ENCODE measurements around the gene SH2D1B. TPM values are rescaled to one million over a fixed set of nuclear protein-coding genes. Genes with fewer than 3 reads are reported as not detected.

Gene SH2D1B
- total and polyA plus RNA-seq, 7 donors: 0.60 to 2.3 (median 0.92) TPM; not detected in 4

GRCh38 chr1:162398999-162399580 lies 12.8 kb downstream of the SH2D1B start:
- TF ChIP-seq POLR2AphosphoS5 (IDR thresholded peaks at IDR 0.05) (no peak), POLR2A (IDR thresholded peaks at IDR 0.05) (no peak), EP300 (IDR thresholded peaks at IDR 0.05) (no peak)
- TF ChIP-seq, protein P1, sequence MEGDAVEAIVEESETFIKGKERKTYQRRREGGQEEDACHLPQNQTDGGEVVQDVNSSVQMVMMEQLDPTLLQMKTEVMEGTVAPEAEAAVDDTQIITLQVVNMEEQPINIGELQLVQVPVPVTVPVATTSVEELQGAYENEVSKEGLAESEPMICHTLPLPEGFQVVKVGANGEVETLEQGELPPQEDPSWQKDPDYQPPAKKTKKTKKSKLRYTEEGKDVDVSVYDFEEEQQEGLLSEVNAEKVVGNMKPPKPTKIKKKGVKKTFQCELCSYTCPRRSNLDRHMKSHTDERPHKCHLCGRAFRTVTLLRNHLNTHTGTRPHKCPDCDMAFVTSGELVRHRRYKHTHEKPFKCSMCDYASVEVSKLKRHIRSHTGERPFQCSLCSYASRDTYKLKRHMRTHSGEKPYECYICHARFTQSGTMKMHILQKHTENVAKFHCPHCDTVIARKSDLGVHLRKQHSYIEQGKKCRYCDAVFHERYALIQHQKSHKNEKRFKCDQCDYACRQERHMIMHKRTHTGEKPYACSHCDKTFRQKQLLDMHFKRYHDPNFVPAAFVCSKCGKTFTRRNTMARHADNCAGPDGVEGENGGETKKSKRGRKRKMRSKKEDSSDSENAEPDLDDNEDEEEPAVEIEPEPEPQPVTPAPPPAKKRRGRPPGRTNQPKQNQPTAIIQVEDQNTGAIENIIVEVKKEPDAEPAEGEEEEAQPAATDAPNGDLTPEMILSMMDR (IDR thresholded peaks at IDR 0.05): no peak

GRCh38 chr1:162397943-162398560 lies 13.9 kb downstream of the SH2D1B start:
- H3K4me3 ChIP-seq: no peak overlapping the region
- TF ChIP-seq POLR2AphosphoS5 (IDR thresholded peaks at IDR 0.05): no peak
- TF ChIP-seq, protein P1 (IDR thresholded peaks at IDR 0.05): no peak
- H3K9me3 ChIP-seq: no peaks in the 10 kb centered on the region
- no peaks in the 10 kb centered on the region for H3K4me1 ChIP-seq
- intact Hi-C loops (cut with DNase I): no loop called here
- peaks cover 0 to 13% (median 0%) of the 10 kb centered on the region in 3 donors for H3K27me3 ChIP-seq
- H3K27ac ChIP-seq: no peak overlapping the region
- no peaks in the 10 kb centered on the region for H3K36me3 ChIP-seq
- DNase-seq: no peak
- WGBS, 2 donors: 75 to 78% methylated on average over 3 of the region's 3 CpGs

More at GRCh38 chr1:162398999-162399580, 12.8 kb downstream of the SH2D1B start:
- Histone ChIP-seq H3K36me3 (no peaks in the 10 kb centered on the region), H3K27me3 (peaks cover 0 to 13% (median 0%) of the 10 kb centered on the region in 3 donors), H3K27ac (no peak overlapping the region), H3K9me3 (no peaks in the 10 kb centered on the region), H3K4me3 (no peak overlapping the region), H3K4me1 (no peaks in the 10 kb centered on the region)
- WGBS, 2 donors: 87 to 92% methylated on average over 8 of the region's 8 CpGs
- DNase-seq: no peak
- intact Hi-C loops (cut with DNase I): no loop called here

GRCh38 chr1:162397039-162397448 lies 14.9 kb downstream of the SH2D1B start:
- intact Hi-C loops (cut with DNase I): no loop called here
- Histone ChIP-seq H3K4me1 (no peaks in the 10 kb centered on the region), H3K36me3 (no peaks in the 10 kb centered on the region), H3K9me3 (no peaks in the 10 kb centered on the region), H3K27ac (no peak overlapping the region), H3K27me3 (peaks cover 0 to 13% (median 0%) of the 10 kb centered on the region in 3 donors), H3K4me3 (no peak overlapping the region)
- 87 to 88% methylated on average over 3 of the region's 3 CpGs for whole genome bisulfite sequencing, 2 donors
- DNase-seq: no peak
- TF ChIP-seq EP300 (IDR thresholded peaks at IDR 0.05): no peak
- no peak for TF ChIP-seq POLR2A (IDR thresholded peaks at IDR 0.05)
- TF ChIP-seq POLR2AphosphoS5 (IDR thresholded peaks at IDR 0.05): no peak
- TF ChIP-seq, protein P1 (IDR thresholded peaks at IDR 0.05): no peak

DNA sequence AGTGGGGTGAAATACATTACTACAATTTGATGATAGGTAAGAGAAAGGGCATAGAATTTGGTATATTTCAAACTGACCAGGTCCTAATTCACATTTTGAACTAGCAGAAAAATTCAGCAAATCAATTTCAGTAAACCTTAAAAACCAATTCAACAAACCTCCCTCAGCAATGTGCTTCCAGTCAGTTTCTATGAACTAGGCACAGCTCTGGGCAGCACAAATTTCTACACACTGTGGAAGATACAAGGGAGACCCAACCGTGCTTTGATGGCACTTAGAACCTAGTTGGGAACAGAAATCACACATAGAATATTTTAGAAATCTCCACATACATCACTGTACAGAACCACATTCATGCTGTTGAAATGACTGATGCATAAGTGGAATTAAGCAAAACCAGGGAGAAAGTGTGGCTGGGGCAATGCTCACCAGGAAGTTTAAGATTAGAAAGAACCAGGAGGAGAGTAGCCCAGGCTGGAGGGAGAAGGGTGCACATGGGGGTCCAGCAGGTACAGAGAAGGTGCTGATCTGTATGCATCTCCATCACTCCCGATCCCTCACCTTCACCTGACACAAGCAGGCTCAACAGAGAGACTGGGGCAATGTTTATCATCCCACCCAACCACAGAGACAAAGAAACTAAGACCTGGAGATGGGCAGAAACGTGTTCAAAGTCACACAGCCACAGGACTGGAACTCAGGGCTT lies 15.6 kb downstream of the SH2D1B start:
- 83 to 84% methylated on average over 3 of the region's 3 CpGs for WGBS, 2 donors
- H3K4me1 ChIP-seq: peaks cover 0 to 3% (median 0%) of the 10 kb centered on the region in 4 donors
- TF ChIP-seq POLR2A (IDR thresholded peaks at IDR 0.05) (no peak), POLR2AphosphoS5 (IDR thresholded peaks at IDR 0.05) (no peak), EP300 (IDR thresholded peaks at IDR 0.05) (no peak)
- TF ChIP-seq, protein P1 (IDR thresholded peaks at IDR 0.05): no peak
- H3K36me3 ChIP-seq: no peaks in the 10 kb centered on the region
- no peak for DNase-seq
- H3K9me3 ChIP-seq: no peaks in the 10 kb centered on the region
- intact Hi-C loops (cut with DNase I): no loop called here
- no peak overlapping the region for H3K4me3 ChIP-seq
- no peak overlapping the region for H3K27ac ChIP-seq
- H3K27me3 ChIP-seq: peaks cover 0 to 13% (median 0%) of the 10 kb centered on the region in 3 donors
